Coronary artery (tissue), 2 donors: Measurements from ENCODE around the gene TSPAN4.

ENCODE experiments used
- DNase-seq: peaks from one replicate; pipeline ENCODE4 v3.0.0-alpha.2; 2017; ENCODE audit warnings: low spot score
- H3K27ac ChIP-seq, 2 donors: fragments of 200-600 bp; sonication (generic); one replicate each; pipeline ENCODE4 v1.5.1; 2016 to 2019
- H3K4me3 ChIP-seq: fragments of 200-600 bp; sonication (generic); 2 replicates; pipeline ENCODE4 v1.5.1; 2016; ENCODE audit warnings: mild to moderate bottlenecking, moderate library complexity
- TF ChIP-seq, protein P1 (sequence below): fragments of 200-600 bp; sonication (generic); IDR thresholded peaks from one replicate; pipeline ENCODE4 v1.5.1; 2019; ENCODE audit warnings: antibody characterized with exemption

The TSPAN4 gene

DNA sequence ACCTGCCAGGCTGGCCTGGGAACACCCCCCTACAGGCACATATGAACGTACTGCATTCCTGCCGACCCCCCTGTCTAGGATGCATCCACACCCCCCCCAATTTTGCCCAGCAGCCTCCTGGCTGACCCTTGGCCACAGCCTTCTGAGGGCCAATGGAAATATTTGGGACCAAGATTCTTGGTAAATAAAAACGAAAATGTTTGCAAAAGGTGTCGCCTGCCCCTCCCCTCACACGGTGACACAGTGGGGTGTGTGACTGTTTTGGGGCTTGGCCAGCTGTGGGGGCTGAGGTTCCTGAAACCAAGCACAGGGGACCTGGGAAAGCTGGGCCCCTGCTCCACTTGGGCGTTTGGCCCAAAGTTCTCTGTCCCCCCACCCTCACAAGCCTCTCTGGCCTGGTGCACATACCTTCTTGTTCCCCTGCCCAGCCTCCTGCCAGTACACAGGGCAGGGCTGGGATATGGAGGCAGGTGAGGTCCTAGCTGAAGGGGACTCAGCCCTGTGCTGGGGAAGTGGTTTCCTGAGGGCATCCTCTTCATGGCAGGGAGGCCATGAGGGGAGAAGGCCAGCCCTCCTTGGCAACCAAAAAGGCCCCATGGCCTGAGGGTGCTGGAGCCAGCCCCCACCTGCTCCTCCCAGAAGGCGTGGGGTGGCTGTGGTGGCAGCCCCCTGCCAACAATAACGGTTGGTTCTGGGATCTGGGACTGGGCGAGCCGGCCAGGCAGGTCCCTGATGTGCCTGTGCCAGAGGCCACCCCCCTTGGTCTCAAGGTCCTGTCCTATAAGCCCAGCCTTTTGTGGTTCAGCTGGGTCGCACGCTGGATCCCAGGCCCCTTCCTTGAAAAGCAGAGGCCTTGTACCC is 17.1 kb upstream of the TSPAN4 start:
- no peak for DNase-seq
- Histone ChIP-seq H3K27ac (no peak overlapping the region), H3K4me3 (no peak overlapping the region)
- TF ChIP-seq, protein P1, sequence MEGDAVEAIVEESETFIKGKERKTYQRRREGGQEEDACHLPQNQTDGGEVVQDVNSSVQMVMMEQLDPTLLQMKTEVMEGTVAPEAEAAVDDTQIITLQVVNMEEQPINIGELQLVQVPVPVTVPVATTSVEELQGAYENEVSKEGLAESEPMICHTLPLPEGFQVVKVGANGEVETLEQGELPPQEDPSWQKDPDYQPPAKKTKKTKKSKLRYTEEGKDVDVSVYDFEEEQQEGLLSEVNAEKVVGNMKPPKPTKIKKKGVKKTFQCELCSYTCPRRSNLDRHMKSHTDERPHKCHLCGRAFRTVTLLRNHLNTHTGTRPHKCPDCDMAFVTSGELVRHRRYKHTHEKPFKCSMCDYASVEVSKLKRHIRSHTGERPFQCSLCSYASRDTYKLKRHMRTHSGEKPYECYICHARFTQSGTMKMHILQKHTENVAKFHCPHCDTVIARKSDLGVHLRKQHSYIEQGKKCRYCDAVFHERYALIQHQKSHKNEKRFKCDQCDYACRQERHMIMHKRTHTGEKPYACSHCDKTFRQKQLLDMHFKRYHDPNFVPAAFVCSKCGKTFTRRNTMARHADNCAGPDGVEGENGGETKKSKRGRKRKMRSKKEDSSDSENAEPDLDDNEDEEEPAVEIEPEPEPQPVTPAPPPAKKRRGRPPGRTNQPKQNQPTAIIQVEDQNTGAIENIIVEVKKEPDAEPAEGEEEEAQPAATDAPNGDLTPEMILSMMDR = no peak

DNA sequence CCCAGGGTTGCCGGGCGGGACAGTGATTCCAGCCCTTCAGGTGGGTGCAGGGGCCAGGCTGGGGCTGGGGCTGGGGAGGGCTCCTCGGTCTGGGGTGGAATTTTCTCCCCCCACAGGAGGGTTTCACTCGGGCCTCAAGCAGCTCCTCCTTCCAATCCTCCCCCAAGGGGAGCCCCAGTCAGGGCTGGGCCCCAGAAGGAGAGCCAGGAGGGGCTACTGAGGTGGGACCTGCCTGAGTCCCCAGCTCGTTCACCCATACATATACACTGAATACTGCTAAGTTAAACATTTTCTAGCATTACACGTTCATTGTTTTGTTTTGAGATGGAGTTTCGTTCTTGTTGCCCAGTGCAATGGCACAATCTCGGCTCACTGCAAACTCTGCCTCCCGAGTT is 16.4 kb upstream of the TSPAN4 start:
- no peak for DNase-seq
- Histone ChIP-seq H3K4me3 (no peak overlapping the region), H3K27ac (no peak overlapping the region)
- TF ChIP-seq, protein P1 = no peak

DNA sequence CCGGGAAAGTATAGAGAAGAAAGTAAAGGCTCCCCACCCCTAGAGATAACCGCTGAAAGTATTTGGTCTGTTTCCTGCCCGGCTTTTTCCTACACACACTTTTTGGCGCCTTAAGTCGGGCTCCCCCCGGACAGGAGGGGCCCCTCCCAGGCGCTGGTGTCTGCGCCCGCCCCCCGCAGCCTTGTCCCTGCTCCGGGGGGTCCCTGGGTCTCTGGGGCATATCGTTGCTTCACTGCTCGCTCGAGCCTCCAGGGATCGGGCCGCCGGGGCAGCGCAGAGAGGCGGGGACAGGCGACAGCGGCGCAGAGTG is 15.9 kb upstream of the TSPAN4 start:
- peak overlapping the region; percentile 64 for H3K4me3 ChIP-seq
- DNase-seq = no peak
- H3K27ac ChIP-seq = peak overlapping the region; percentile 37 to 70
- TF ChIP-seq, protein P1 = no peak

DNA sequence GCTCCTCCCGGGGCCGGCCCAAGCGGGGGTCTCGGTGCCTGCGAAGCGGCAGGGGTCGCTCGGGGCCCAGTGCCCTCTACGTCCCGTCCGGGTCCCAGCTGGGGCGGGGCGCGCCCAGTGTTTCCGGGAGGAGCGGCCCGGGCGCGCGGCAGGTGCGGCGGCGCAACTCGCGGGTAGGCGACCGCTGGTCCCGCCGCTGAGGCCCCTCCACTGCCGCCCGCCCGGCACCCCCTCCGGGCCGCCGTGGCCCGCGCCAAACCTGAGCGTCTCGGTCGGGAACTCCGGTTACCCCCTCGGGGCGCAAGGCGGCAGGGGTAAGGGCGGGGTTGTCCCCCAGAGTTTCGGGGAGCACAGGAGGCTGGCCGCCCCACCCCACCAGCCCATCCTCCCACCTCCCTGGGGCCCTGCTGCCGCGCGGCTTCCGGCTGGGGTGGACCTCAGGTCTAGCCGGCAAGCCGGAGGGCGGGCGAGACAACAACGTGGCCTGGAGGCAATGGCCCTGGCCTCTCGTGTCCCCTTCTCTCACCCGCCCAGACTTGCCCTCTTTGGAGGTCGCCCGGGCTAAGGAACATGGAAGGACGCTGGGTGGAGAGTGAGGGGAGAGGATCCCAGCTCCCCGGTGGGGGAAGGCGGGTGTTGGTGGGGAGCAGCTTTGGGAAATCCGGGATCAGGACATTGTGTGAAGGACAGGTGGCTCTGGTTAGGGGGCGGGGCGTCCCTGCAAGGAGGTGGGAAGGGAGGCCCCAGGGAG is 15.3 kb upstream of the TSPAN4 start:
- TF ChIP-seq, protein P1 = no peak
- DNase-seq = no peak
- Histone ChIP-seq H3K4me3 (peak overlapping the region; percentile 64), H3K27ac (peak overlapping the region; percentile 37 to 70)

DNA sequence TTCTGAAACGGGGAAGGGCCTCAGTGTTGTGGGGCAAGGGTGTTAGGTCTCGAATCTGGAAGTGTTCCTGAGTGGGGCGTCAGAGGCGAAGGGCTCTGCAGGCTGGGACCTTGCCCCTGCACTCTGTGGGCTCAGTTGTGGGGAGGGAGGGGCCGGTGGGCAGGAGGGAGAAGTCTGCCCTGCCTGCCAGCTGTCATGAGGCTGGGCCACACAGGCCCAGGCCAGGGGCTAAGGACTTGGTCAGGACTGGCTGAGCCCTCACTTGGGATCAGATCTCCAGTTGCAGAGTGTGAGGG is 14.8 kb upstream of the TSPAN4 start, which contains the start of gene CRACR2B:
Gene CRACR2B, plus strand, starts transcription at position 23 of the 296 bp plus-strand sequence. CDS start 689 bp downstream, outside the sequence.
- TF ChIP-seq, protein P1 = no peak
- H3K4me3 ChIP-seq = peak within 1 kb of the TSS; percentile 69
- DNase-seq = no peak
- peak within 1 kb of the TSS; percentile 37 to 70 for H3K27ac ChIP-seq

DNA sequence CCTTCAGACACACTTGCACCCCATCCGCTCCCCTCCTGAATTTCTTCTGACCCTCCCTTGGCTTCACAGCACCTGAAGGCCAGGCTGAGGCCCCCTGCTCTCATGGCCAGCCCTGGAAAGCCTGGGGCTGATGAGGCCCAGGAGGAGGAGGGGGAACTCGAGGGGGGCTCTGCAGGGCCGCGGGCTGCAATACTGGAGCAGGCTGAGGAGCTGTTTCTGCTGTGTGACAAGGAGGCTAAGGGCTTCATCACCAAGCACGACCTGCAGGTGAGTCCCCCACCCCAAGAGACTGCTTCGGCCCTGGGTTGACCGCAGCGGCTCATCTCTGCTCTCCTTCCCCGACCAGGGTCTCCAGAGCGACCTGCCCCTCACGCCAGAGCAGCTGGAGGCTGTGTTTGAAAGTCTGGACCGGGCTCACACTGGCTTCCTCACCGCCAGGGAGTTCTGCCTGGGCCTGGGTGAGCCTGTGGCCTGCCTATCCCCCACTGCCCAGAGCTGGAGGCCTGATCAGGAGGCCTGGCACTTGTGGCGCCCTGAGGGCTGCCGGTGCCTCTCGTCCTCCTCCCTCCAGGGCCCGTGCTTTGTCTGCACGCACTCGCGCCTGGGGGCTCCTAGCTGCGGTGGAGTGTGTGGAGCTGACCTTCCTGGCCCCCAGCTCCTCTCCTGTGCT is 14.0 kb upstream of the TSPAN4 start:
- DNase-seq = no peak
- Histone ChIP-seq H3K27ac (peak overlapping the region in 1 of 2 donors; percentile 70), H3K4me3 (peak overlapping the region; percentile 69)
- TF ChIP-seq, protein P1 = no peak
